HL-60 (cell line): Measurements from ENCODE around the gene DYNLRB1.
"Not testable (repeated sequence)": the region's sequence is repeated elsewhere in the genome, so short reads cannot be mapped to it uniquely, and the experiment has no call there.

Source experiments
- DNase-seq, 2 experiments: peaks; one replicate each; pipeline ENCODE4 v3.0.0-alpha.2; 2010 to 2020; ENCODE audit warnings: low read depth in 1 of 2, low spot score in 1 of 2
- H3K27ac ChIP-seq: fragments of 250-450 bp; sonication (Bioruptor Pico); replicated peaks from 2 replicates; pipeline ENCODE4 v1.5.1; 2020; ENCODE audit warnings: mild to moderate bottlenecking, moderate library complexity
- H3K27me3 ChIP-seq: fragments of 250-450 bp; sonication (Bioruptor Pico); 2 replicates; pipeline ENCODE4 v1.5.1; 2021; ENCODE audit warnings: mild to moderate bottlenecking, moderate library complexity; ENCODE audit not compliant: insufficient read depth, poor library complexity, severe bottlenecking
- H3K4me3 ChIP-seq: replicated peaks from 2 replicates; pipeline ENCODE4 v1.5.1; 2011; ENCODE audit warnings: mild to moderate bottlenecking, control low read depth, low read length; ENCODE audit not compliant: insufficient read depth
- GABPA ChIP-seq: IDR thresholded peaks from 2 replicates; pipeline ENCODE4 v1.6.1; 2012; ENCODE audit warnings: low read depth
- POLR2AphosphoS5 ChIP-seq: IDR thresholded peaks from 2 replicates; pipeline ENCODE4 v1.6.1; 2012; ENCODE audit warnings: low read depth
- SPI1 ChIP-seq: IDR thresholded peaks from 2 replicates; pipeline ENCODE4 v1.6.1; 2012; ENCODE audit warnings: low read depth, mild to moderate bottlenecking, borderline replicate concordance
- TF ChIP-seq, protein P1 (sequence below): IDR thresholded peaks from 2 replicates; pipeline ENCODE4 v1.6.1; 2012; ENCODE audit warnings: low read depth; ENCODE audit not compliant: insufficient replicate concordance
- TF ChIP-seq, protein P2 (sequence below): IDR thresholded peaks from one replicate; pipeline ENCODE4 v1.5.1; 2011; ENCODE audit warnings: low read length, control low read depth, inconsistent platforms; ENCODE audit not compliant: insufficient read depth

The DYNLRB1 gene

GRCh38 chr20:34515484-34516246, 557 bp upstream of the DYNLRB1 start:
- peak overlapping the region; percentile 80 for H3K27ac ChIP-seq
- peak; percentile 58 to 80 for DNase-seq
- peak overlapping the region; percentile 93 for H3K4me3 ChIP-seq
- no peaks in the 10 kb centered on the region for H3K27me3 ChIP-seq
- TF ChIP-seq, protein P1, sequence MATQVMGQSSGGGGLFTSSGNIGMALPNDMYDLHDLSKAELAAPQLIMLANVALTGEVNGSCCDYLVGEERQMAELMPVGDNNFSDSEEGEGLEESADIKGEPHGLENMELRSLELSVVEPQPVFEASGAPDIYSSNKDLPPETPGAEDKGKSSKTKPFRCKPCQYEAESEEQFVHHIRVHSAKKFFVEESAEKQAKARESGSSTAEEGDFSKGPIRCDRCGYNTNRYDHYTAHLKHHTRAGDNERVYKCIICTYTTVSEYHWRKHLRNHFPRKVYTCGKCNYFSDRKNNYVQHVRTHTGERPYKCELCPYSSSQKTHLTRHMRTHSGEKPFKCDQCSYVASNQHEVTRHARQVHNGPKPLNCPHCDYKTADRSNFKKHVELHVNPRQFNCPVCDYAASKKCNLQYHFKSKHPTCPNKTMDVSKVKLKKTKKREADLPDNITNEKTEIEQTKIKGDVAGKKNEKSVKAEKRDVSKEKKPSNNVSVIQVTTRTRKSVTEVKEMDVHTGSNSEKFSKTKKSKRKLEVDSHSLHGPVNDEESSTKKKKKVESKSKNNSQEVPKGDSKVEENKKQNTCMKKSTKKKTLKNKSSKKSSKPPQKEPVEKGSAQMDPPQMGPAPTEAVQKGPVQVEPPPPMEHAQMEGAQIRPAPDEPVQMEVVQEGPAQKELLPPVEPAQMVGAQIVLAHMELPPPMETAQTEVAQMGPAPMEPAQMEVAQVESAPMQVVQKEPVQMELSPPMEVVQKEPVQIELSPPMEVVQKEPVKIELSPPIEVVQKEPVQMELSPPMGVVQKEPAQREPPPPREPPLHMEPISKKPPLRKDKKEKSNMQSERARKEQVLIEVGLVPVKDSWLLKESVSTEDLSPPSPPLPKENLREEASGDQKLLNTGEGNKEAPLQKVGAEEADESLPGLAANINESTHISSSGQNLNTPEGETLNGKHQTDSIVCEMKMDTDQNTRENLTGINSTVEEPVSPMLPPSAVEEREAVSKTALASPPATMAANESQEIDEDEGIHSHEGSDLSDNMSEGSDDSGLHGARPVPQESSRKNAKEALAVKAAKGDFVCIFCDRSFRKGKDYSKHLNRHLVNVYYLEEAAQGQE: no peak
- TF ChIP-seq POLR2AphosphoS5: 0 out of 2 replicates have a peak, but pooled peaks have one; percentile 56

GRCh38 chr20:34517114-34517505, 888 bp downstream of the DYNLRB1 start:
- TF ChIP-seq, protein P1: no peak
- TF ChIP-seq GABPA (no peak), POLR2AphosphoS5 (no peak), SPI1 (no peak)
- TF ChIP-seq, protein P2, sequence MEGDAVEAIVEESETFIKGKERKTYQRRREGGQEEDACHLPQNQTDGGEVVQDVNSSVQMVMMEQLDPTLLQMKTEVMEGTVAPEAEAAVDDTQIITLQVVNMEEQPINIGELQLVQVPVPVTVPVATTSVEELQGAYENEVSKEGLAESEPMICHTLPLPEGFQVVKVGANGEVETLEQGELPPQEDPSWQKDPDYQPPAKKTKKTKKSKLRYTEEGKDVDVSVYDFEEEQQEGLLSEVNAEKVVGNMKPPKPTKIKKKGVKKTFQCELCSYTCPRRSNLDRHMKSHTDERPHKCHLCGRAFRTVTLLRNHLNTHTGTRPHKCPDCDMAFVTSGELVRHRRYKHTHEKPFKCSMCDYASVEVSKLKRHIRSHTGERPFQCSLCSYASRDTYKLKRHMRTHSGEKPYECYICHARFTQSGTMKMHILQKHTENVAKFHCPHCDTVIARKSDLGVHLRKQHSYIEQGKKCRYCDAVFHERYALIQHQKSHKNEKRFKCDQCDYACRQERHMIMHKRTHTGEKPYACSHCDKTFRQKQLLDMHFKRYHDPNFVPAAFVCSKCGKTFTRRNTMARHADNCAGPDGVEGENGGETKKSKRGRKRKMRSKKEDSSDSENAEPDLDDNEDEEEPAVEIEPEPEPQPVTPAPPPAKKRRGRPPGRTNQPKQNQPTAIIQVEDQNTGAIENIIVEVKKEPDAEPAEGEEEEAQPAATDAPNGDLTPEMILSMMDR: no peak
- H3K4me3 ChIP-seq: peak overlapping the region; percentile 93
- H3K27ac ChIP-seq: peak overlapping the region; percentile 80
- no peak for DNase-seq
- H3K27me3 ChIP-seq: no peaks in the 10 kb centered on the region

DNA sequence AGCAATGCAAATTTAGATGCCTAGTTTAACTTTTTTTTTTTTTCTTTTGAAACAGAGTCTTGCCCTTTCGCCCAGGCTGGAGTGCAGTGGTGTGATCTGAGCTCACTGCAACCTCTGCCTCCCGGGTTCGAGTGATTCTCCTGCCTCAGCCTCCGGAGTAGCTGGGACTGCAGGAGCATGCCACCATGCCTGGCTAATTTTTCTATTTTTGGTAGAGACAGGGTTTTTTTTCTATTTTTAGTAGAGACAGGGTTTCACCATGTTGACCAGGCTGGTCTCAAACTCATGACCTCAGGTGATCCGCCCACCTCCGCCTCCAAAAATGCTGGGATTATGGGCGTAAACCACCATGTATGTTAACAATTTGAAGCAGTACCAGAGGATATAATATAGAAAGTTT, 2.6 kb downstream of the DYNLRB1 start:
- H3K27ac ChIP-seq, DNase-seq, H3K4me3 ChIP-seq, H3K27me3 ChIP-seq: not testable (repeated sequence)

GRCh38 chr20:34519841-34520240, 3.6 kb downstream of the DYNLRB1 start:
- not testable (repeated sequence) for DNase-seq, H3K4me3 ChIP-seq, H3K27ac ChIP-seq, H3K27me3 ChIP-seq

GRCh38 chr20:34522969-34523871, 7.0 kb downstream of the DYNLRB1 start:
- DNase-seq: peak in 1 of 2 experiments; percentile 54
- no peak overlapping the region for H3K4me3 ChIP-seq
- TF ChIP-seq SPI1 (no peak), GABPA (no peak), POLR2AphosphoS5 (no peak)
- TF ChIP-seq, protein P2: peak; percentile 43
- TF ChIP-seq, protein P1: no peak
- H3K27me3 ChIP-seq: no peaks in the 10 kb centered on the region
- no peak overlapping the region for H3K27ac ChIP-seq
